SIG-M5 (cell line): ENCODE data around the gene ACTG2.
"Not testable (repeated sequence)": the region's sequence is repeated elsewhere in the genome, so short reads cannot be mapped to it uniquely, and the experiment has no call there.

ENCODE experiments used
- DNase-seq: peaks from one replicate; lab custom pipeline; 2025; lab: John Stamatoyannopoulos, UW

ACTG2 gene

GRCh38 chr2:73892631-73893329 is at the start of gene ACTG2:
ACTG2 (plus strand) TSS chr2:73893008; CDS start chr2:73901312, 8,304 bp downstream.
- no peak for DNase-seq

DNA sequence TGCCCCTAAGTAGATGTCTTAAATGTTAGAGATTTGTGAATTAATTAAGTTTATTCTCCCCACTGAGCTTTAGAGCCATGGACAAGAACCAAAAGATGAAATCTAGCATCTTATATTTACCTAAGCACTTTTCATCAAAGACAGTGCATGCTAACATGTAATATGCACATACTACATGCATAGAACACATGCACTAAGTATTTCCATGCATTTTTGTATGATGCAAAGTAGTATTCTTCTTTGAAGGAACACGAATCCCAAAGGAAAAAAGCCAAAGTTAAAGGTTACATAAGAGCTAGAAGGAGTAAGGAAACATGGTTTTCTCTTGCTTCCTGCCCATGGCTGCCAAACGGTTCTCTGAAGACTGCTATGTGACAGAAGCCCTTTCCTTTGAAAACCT is 48.7 kb upstream of the ACTG2 start:
- no peak for DNase-seq

- DNase-seq, result no peak
Measured at GRCh38 chr2:73850009-73850408, 42.8 kb upstream of the ACTG2 start.

DNA sequence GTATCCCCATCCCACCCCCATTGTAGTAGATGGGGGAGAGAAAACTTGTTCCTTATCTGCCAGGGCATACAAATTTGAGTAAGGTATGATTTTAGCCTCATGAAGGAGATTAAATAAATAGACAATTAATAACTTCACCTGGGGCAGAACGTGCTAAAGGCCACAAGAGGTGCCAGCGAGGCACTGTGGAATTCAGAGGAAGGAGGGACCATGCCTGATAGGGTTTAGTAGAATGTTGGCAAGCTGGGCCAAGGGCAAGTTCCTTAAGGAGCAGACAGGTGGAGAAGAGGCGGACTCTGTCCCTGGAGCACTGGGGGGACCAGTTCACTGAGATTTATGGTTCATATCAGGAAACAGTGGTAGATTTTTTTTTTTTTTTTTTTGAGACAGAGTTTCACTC is 41.5 kb upstream of the ACTG2 start:
- no peak for DNase-seq

DNA sequence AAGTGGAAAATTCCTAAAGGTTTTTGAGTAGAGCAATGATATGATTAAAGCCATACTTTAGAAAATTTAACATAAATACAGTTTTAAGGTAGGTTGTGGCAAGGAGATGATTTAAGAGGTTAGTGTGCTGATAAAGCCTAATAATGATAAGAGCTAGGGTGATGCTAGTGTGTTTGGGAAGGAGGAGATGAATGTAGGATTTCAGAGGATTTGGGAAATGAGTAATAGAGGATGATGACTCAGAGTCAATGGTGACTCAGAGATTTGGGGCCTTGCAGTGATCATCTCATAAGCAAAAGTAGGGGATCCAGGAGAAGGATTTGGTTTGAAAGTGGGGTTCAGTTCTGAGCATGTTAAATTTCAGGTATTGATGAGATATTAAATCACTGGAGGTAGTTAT is 40.8 kb upstream of the ACTG2 start:
- DNase-seq, result no peak

DNA sequence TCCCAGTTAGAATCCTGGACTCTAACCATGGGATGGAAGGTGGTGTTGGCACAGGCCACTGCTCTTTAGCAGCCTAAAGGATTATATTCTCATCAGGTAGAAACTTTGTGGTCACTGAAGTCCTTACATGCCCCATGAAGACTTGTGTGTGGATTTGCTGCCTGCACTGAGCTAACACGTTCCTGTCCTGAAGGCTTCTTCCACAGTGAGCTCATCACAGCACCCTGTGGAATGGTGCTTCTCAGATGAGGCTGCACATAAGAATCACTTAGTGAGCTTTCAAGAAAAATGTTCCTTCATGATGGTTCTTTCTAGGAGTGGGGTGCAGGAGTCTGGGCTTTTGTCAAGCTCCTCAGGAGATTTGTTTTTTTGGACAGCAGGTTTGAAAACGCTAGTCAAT is 37.3 kb upstream of the ACTG2 start:
- DNase-seq, result no peak

DNA sequence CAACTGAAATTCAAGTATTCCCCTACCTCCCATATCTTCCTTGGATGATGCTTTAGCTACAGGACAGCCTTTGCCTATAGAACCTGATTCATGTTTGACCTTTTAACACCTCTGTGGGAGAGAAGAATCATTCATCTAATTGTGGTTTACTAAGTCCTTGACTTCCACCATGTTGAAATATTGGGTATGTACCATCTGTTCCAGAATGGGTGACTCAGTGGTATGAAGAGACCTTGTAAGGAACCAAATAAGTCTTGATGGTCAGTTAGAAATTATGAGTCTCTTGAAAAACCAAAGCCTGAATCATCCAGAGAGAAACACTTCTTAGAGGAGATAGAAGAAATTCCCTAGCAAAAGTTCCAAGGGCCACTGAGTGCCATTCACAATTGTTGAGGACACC is 36.6 kb upstream of the ACTG2 start:
- no peak for DNase-seq

DNA sequence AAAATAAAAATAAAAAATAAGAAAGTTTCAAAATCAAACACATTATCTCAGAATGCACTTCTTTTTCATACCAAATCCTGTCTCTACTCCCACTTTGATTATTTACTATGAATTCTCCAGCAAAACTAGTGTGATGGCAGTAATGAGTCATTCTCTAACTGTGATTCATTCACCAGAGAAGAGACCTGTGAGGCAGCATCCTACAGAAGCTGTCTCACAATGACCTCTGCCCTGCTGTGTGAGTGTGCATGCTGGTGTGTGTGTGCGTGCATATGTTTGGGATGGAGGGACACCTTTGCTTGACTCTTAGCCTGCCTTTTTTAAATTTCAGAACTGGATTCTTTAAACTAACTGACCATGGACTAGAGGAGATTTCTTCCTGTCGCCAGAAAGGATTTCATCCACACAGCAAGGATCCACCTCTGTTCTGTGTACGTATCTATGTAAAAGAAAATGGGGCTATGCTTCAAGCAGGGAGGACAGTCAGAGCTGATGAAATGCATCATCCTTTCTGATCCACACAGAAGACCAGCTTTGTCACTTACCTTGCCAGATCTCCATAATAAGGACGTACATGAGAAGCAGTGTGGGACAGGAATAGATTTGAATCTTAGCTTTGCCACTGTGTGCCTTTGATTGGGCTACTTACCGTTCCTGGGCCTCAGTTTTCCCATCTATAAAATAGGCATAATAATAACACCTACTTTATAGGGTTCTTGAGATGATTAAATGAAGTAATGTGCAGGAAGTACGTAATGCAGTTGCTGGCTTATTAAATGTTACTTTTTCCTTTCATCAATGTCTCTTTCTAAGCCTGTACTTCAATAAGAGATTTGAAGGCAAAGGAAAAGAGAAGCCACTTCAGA is 32.9 kb upstream of the ACTG2 start:
- no peak for DNase-seq

- no peak for DNase-seq
Measured at GRCh38 chr2:73862987-73863386, 29.8 kb upstream of the ACTG2 start.

DNA sequence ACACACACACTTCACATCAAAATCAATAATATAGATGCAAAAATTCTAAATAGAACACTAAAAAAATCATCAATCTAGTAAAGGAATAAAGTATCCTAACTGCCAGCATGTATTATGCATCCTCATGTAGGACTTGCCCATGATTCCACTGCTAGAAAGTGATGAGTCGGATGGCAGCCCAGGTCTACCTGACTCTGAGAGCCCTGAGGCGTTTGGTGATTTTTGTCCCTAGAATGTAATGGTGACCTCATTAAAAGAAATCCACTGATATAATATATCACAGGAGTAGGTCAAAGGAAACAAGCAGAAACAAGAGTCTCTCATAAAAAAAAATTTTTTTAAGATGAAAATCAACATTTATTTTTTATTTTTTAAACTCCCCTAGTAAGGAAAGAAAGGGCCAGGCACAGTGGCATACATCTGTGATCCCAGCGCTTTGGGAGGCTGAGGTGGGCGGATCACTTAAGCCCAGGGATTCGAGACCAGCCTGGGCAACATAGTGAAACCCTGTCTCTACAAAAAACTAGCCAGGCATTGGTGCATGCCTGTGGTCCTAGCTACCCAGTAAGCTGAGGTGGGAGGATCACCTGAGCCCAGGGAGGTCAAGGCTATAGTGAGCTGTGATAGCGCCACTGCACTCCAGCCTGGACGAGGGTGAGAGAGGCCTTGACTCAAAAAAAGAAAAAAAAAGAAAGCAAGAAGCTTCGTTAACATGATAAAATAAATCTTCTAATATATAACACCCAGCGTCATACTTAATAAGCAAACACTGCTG is 24.4 kb upstream of the ACTG2 start:
- no peak for DNase-seq

DNA sequence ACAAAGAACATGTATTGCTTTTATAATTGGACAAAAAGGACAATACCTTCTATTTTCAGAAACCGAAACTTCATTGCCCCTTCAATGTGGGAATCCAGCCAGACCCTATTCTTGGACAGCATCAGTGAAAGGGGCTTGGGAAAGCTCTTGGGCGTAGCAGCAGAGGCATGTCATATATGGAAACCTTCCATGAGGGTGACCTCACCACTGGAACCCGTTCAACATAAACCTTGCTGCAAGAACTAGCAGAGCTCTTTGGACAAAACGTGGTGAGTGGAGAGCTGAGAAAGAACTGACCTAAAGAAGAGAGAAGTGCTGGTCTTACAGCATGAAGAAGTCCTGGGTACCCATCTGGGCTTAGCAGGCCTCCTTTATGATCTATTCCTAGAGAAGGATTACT is 22.7 kb upstream of the ACTG2 start:
- no peak for DNase-seq

DNA sequence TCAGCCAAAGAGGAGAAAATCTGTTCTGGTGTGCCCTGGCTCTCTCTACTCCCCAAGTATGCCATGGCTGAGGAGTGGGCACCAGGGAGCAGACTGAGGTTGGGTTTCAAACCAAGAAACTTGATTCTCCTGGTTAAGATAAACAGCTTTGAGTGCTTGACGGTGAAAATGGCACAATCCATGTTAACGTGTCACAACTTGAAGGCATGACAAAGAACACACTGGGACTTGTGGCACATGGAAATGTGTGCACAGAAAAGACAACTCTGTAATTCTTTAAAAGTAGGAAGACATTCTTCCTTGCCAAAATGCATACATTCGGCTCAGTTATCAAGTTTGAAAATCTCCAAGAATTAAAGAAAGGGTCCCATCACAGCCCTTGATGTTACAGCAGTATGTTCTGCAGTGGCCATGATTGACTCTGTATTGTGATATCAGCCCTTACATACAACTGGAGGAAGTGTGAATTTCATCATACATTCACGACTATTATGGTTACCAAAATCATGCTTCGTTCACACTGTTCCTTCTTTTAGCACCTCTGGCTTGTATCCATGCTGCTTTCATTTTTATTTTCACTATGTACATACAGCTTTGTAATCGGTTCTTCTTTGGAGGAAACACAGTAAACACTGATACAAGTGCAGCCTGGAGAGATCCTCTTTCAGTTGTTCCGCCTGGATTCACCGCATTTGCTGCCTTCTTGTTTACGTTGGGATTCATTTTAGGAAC is 15.6 kb upstream of the ACTG2 start:
- peak; percentile 37 for DNase-seq

- not testable (repeated sequence) for DNase-seq
Measured at GRCh38 chr2:73877984-73878383, 14.8 kb upstream of the ACTG2 start.

DNA sequence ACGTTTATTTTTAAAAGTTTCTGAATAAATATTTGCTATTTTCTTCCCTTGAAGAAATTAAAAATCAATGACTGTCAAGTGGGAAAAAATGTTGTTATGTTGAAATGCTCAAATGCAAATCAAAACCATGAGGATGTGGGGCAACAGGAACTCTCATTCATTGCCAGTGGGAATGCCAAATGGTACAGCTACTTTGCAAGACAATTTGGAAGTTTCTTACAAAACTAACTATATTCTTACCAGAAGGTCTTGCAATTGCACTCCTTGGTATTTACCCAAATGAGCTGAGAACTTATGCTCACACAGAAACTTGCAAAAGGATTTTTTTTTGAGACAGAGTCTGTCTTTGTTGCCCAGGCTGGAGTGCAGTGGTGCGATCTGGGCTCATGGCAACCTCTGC is 7.4 kb upstream of the ACTG2 start:
- no peak for DNase-seq

DNA sequence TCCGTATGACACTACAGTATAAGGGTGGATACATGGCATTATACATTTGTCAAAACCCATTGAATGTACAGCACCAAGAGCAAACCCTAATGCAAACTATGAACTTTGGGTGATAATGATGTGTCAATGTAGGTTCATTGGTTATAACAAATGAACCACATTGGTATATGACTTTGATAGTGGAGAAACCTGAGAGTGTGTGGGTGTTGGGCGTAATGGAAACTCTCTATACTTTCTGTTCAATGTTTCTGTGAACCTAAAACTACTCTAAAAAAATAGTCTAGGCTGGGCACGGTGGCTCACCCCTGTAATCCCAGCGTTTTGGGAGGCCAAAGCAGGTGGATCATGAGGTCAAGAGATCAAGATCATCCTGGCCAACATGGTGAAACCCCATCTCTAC is 6.5 kb upstream of the ACTG2 start:
- DNase-seq, result no peak

- not testable (repeated sequence) for DNase-seq
Measured at GRCh38 chr2:73887596-73888353, 5.0 kb upstream of the ACTG2 start.

DNA sequence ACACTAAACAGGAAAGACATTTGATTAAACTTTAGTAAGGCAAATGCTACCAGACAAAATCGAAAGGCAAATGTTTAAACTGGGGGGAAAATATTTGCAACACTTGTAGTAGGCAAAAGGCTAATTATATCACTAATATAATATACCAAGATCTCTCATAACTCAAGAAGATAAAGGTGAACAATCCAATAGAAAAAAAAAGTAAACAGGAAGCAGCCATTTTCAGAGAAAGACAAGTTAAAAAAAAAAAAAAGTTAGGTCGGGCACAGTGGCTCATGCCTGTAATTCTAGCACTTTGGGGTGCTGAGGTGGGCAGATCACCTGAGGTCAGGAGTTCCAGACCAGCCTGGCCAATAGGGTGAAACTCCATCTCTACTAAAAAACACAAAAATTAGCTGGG is 4.4 kb upstream of the ACTG2 start:
- DNase-seq, result no peak

DNA sequence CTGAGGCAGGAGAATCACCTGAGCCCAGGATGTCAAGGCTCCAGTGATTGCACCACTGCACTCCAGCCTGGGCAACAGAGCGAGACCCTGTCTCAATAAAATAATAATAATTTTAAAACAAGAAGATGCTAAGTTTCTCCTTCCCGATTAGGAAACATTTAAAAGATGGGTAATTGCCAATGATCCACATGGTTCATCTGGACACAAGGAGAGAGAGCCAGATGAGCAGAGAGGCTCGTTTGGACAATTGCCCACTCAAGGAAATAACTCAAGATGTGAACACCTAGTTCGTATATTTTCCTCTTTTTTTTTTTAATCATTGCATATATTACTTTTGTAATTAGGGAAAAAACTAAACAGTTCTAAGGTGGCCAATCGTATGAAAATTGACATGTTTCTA is 3.6 kb upstream of the ACTG2 start:
- DNase-seq, result no peak

DNA sequence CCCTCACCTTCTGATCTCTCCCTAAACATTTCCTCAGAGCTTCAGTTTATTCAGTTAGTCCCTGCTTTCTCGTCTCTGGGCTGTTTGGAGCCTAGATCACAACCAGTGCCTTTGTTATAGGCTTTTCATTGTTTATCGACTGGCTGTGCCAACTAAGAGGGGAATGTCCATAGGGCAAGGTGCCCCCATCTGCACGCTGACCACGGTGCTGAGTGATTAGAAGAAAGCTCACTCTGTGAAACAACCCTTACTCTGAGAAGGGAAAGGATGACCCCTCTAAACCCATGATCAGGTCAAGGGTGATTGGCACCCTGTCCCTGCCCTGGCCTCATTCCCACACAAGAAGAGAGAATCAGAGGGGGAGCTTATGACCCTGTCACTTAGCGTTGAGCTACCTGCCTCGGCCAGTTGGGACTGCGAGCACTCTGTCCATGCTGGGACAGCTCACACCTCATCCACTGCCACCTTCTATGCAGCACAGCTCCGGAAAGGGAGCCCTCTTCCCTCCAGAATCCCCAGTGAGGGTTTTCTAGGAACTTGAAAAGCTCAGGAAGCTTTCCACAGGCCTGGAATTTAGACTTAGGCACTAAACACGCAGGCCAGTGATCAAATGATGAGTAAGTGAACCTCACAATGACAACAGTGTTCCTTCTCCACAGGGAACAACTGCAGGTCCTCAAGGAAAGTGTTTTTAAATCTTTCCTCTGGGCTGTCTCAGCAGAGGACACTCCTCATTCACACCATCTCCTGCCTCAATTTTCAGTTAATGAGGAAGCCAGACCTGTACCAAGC is 2.3 kb upstream of the ACTG2 start:
- DNase-seq, result no peak

GRCh38 chr2:73891276-73891901 is 1.4 kb upstream of the ACTG2 start:
- no peak for DNase-seq
